Subcutaneous abdominal adipose tissue (tissue), 5 donors: ENCODE measurements around the gene SDK2.

Source experiments
- H3K27ac ChIP-seq: one replicate; pipeline ENCODE4 v1.7.0; 2013; ENCODE audit warnings: low read depth, mild to moderate bottlenecking, inconsistent platforms, low read length, moderate library complexity
- H3K27me3 ChIP-seq, 5 donors: one replicate each; pipeline ENCODE4 v1.7.0; 2013; ENCODE audit warnings: low read length in 5 of 5, inconsistent platforms in 1 of 5; ENCODE audit not compliant: control insufficient read depth in 5 of 5, insufficient read depth in 4 of 5
- H3K36me3 ChIP-seq, 5 donors: one replicate each; pipeline ENCODE4 v1.7.0; 2013; ENCODE audit warnings: low read length in 5 of 5; ENCODE audit not compliant: control insufficient read depth in 5 of 5, insufficient read depth in 5 of 5
- H3K4me1 ChIP-seq, 5 donors: one replicate each; pipeline ENCODE4 v1.7.0; 2013; ENCODE audit warnings: low read length in 5 of 5, mild to moderate bottlenecking in 3 of 5, moderate library complexity in 1 of 5; ENCODE audit not compliant: control insufficient read depth in 5 of 5, insufficient read depth in 5 of 5
- H3K4me3 ChIP-seq, 5 donors: one replicate each; pipeline ENCODE4 v1.7.0; 2013; ENCODE audit warnings: low read length in 5 of 5, low read depth in 1 of 5
- H3K9ac ChIP-seq, 5 donors: one replicate each; pipeline ENCODE4 v1.7.0; 2013; ENCODE audit warnings: low read length in 5 of 5, mild to moderate bottlenecking in 4 of 5, moderate library complexity in 3 of 5
- H3K9me3 ChIP-seq, 5 donors: one replicate each; pipeline ENCODE4 v1.7.0; 2013; ENCODE audit warnings: low read length in 5 of 5; ENCODE audit not compliant: control insufficient read depth in 5 of 5
- donor health status: healthy.
- donor health status: healthy.
- donor health status: healthy.
- donor health status: healthy.
- donor health status: healthy.

The SDK2 gene

GRCh38 chr17:73422121-73422520 is 222.1 kb downstream of the SDK2 start:
- no peaks in the 10 kb centered on the region for H3K9me3 ChIP-seq
- no peak overlapping the region for H3K4me3 ChIP-seq
- no peak overlapping the region for H3K9ac ChIP-seq
- no peak overlapping the region for H3K27ac ChIP-seq
- no peaks in the 10 kb centered on the region for H3K36me3 ChIP-seq
- no peaks in the 10 kb centered on the region for H3K27me3 ChIP-seq
- no peaks in the 10 kb centered on the region for H3K4me1 ChIP-seq

GRCh38 chr17:73420897-73421296 is 223.3 kb downstream of the SDK2 start:
- no peak overlapping the region for H3K27ac ChIP-seq
- H3K9me3 ChIP-seq, result no peaks in the 10 kb centered on the region

GRCh38 chr17:73419881-73420280 is 224.4 kb downstream of the SDK2 start:
- H3K27me3 ChIP-seq, result no peaks in the 10 kb centered on the region
- H3K9me3 ChIP-seq, result no peaks in the 10 kb centered on the region
- no peak overlapping the region for H3K9ac ChIP-seq
- no peaks in the 10 kb centered on the region for H3K4me1 ChIP-seq
- H3K4me3 ChIP-seq, result no peak overlapping the region
- H3K36me3 ChIP-seq, result no peaks in the 10 kb centered on the region
- no peak overlapping the region for H3K27ac ChIP-seq

More at GRCh38 chr17:73420897-73421296, 223.3 kb downstream of the SDK2 start:
- no peaks in the 10 kb centered on the region for H3K4me1 ChIP-seq
- H3K4me3 ChIP-seq, result no peak overlapping the region
- H3K36me3 ChIP-seq, result no peaks in the 10 kb centered on the region
- no peak overlapping the region for H3K9ac ChIP-seq
- H3K27me3 ChIP-seq, result no peaks in the 10 kb centered on the region

GRCh38 chr17:73419051-73419450 is 225.2 kb downstream of the SDK2 start:
- no peaks in the 10 kb centered on the region for H3K9me3 ChIP-seq
- H3K9ac ChIP-seq, result no peak overlapping the region
- H3K27me3 ChIP-seq, result no peaks in the 10 kb centered on the region
- H3K4me1 ChIP-seq, result no peaks in the 10 kb centered on the region
- no peaks in the 10 kb centered on the region for H3K36me3 ChIP-seq
- H3K4me3 ChIP-seq, result no peak overlapping the region
- no peak overlapping the region for H3K27ac ChIP-seq

GRCh38 chr17:73415782-73416181 is 228.5 kb downstream of the SDK2 start:
- Histone ChIP-seq H3K4me3 (no peak overlapping the region), H3K36me3 (no peaks in the 10 kb centered on the region), H3K9me3 (no peaks in the 10 kb centered on the region), H3K9ac (no peak overlapping the region), H3K27me3 (no peaks in the 10 kb centered on the region), H3K27ac (no peak overlapping the region), H3K4me1 (peaks cover 3 to 9% (median 8%) of the 10 kb centered on the region in 5 donors)

- H3K4me3 ChIP-seq, result no peak overlapping the region
- H3K27ac ChIP-seq, result no peak overlapping the region
- no peaks in the 10 kb centered on the region for H3K36me3 ChIP-seq
- H3K9me3 ChIP-seq, result no peaks in the 10 kb centered on the region
- no peak overlapping the region for H3K9ac ChIP-seq
- H3K27me3 ChIP-seq, result no peaks in the 10 kb centered on the region
- peaks cover 4 to 20% (median 12%) of the 10 kb centered on the region in 5 donors for H3K4me1 ChIP-seq
Observed at GRCh38 chr17:73414171-73414955, 229.9 kb downstream of the SDK2 start.

- Histone ChIP-seq H3K36me3 (no peaks in the 10 kb centered on the region), H3K9me3 (no peaks in the 10 kb centered on the region), H3K4me3 (no peak overlapping the region), H3K4me1 (peaks cover 4 to 20% (median 12%) of the 10 kb centered on the region in 5 donors), H3K27ac (no peak overlapping the region), H3K27me3 (no peaks in the 10 kb centered on the region), H3K9ac (no peak overlapping the region)
Observed at GRCh38 chr17:73412914-73413313, 231.3 kb downstream of the SDK2 start.

GRCh38 chr17:73411313-73411747 is 232.9 kb downstream of the SDK2 start:
- H3K27me3 ChIP-seq, result no peaks in the 10 kb centered on the region

GRCh38 chr17:73410586-73411312 is 233.5 kb downstream of the SDK2 start:
- H3K4me3 ChIP-seq, result no peak overlapping the region
- H3K9me3 ChIP-seq, result no peaks in the 10 kb centered on the region
- H3K4me1 ChIP-seq, result peaks cover 4 to 20% (median 12%) of the 10 kb centered on the region in 5 donors
- no peaks in the 10 kb centered on the region for H3K36me3 ChIP-seq
- H3K9ac ChIP-seq, result peak overlapping the region in 1 of 5 donors; percentile 10
- no peak overlapping the region for H3K27ac ChIP-seq
- H3K27me3 ChIP-seq, result no peaks in the 10 kb centered on the region

More at GRCh38 chr17:73411313-73411747, 232.9 kb downstream of the SDK2 start:
- no peaks in the 10 kb centered on the region for H3K9me3 ChIP-seq
- no peaks in the 10 kb centered on the region for H3K36me3 ChIP-seq
- peaks cover 4 to 20% (median 12%) of the 10 kb centered on the region in 5 donors for H3K4me1 ChIP-seq
- no peak overlapping the region for H3K4me3 ChIP-seq
- H3K27ac ChIP-seq, result no peak overlapping the region
- no peak overlapping the region for H3K9ac ChIP-seq

- Histone ChIP-seq H3K27me3 (peaks cover 0 to 4% (median 0%) of the 10 kb centered on the region in 5 donors), H3K9me3 (no peaks in the 10 kb centered on the region), H3K4me1 (peaks cover 0 to 14% (median 0%) of the 10 kb centered on the region in 5 donors), H3K27ac (no peak overlapping the region), H3K36me3 (no peaks in the 10 kb centered on the region), H3K9ac (no peak overlapping the region), H3K4me3 (no peak overlapping the region)
Observed at GRCh38 chr17:73404246-73404645, 240.0 kb downstream of the SDK2 start.
